MCF 10A (cell line): ENCODE data around the gene HADHA. TPM values are rescaled to one million over a fixed set of nuclear protein-coding genes. Genes with fewer than 3 reads are reported as not detected.

Source experiments
- BruUV-seq: library from RNA; stranded (reverse); fragments of 400-500 nt; replicated peaks from 2 replicates; lab custom pipeline; 2021; lab: Mats Ljungman, UMichigan
- CTCF ChIA-PET: fragments of 300-600 bp; sonication (Branson Sonifier 250); formaldehyde crosslinking; extraction: SDS; loops from one replicate; lab custom pipeline; 2021; ENCODE audit warnings: antibody characterized with exemption, inconsistent platforms; lab: Yijun Ruan, JAX
- POLR2A ChIA-PET: fragments of 300-600, 350-650 bp; sonication (Branson Sonifier 250); formaldehyde crosslinking; extraction: SDS; loops from one replicate; lab custom pipeline; 2020; ENCODE audit warnings: antibody characterized with exemption, inconsistent platforms; lab: Yijun Ruan, JAX
- DNase-seq: peaks from one replicate; pipeline ENCODE4 v3.0.0-alpha.2; 2018; ENCODE audit not compliant: unreplicated experiment
- H3K27ac Mint-ChIP-seq: one replicate; pipeline ENCODE4 v1.8.0; 2022; ENCODE audit warnings: mild to moderate bottlenecking, low read depth, mixed read lengths; ENCODE audit not compliant: unreplicated experiment
- H3K27me3 Mint-ChIP-seq: one replicate; pipeline ENCODE4 v1.8.0; 2022; ENCODE audit warnings: mixed read lengths; ENCODE audit not compliant: insufficient read depth, unreplicated experiment
- H3K36me3 Mint-ChIP-seq: one replicate; pipeline ENCODE4 v1.8.0; 2022; ENCODE audit warnings: mild to moderate bottlenecking, moderate library complexity, mixed read lengths; ENCODE audit not compliant: insufficient read depth, unreplicated experiment
- H3K4me1 Mint-ChIP-seq: one replicate; pipeline ENCODE4 v1.8.0; 2022; ENCODE audit warnings: mixed read lengths; ENCODE audit not compliant: insufficient read depth, unreplicated experiment
- H3K4me3 Mint-ChIP-seq: one replicate; pipeline ENCODE4 v1.8.0; 2022; ENCODE audit warnings: mild to moderate bottlenecking, moderate library complexity, mixed read lengths; ENCODE audit not compliant: unreplicated experiment
- H3K9me3 Mint-ChIP-seq: one replicate; pipeline ENCODE4 v1.8.0; 2022; ENCODE audit warnings: mixed read lengths; ENCODE audit not compliant: unreplicated experiment
- CTCF ChIP-seq: fragments of 200-600 bp; IDR thresholded peaks from one replicate; pipeline ENCODE4 v1.8.0; 2022; ENCODE audit warnings: antibody characterized with exemption, mild to moderate bottlenecking; ENCODE audit not compliant: unreplicated experiment
- intact Hi-C: fragments of 100-400 bp; cut with micrococcal nuclease; formaldehyde crosslinking; loops from 2 replicates; pipeline ENCODE4 v1.14.1; 2022
- total RNA-seq: library from RNA; stranded (reverse); gene quantifications from 2 replicates; pipeline ENCODE4 v1.2.3, GENCODE V29; 2022

Gene HADHA
- total RNA-seq, 1 experiment from 2014 or later: 152 TPM

- ChIA-PET CTCF (interaction anchor here (0.6 to 2.5 kb wide), 13 partner anchors 9 to 335 kb away, joined by 3 to 12 read pairs (median 5); no protein-coding TSS in a partner anchor), POLR2A (interaction anchor here (0.6 to 13.1 kb wide), 26 partner anchors 9 to 545 kb away, joined by 3 to 694 read pairs (median 6); partner anchors contain the start of genes ADGRF3, RAB10 and SELENOI)
- Mint-ChIP-seq H3K27me3 (no peaks in the 10 kb centered on the region), H3K4me3 (peak overlapping the region; percentile 97), H3K27ac (peak overlapping the region; percentile 99), H3K36me3 (peaks cover 23% of the 10 kb centered on the region), H3K4me1 (peaks cover 31% of the 10 kb centered on the region), H3K9me3 (no peaks in the 10 kb centered on the region)
- no peak for TF ChIP-seq CTCF
- BruUV-seq: TSS peak; percentile 51
- DNase-seq: peak; percentile 40
- intact Hi-C loops: loop anchor here (5.0 kb wide), 1 partner anchor 224 kb away; no protein-coding TSS in a partner anchor
These were observed 743 bp downstream of the HADHA start for GRCh38 chr2:26243470-26244308.

GRCh38 chr2:26241928-26242436 is 2.5 kb downstream of the HADHA start:
- TF ChIP-seq CTCF: no peak
- H3K36me3 Mint-ChIP-seq: peaks cover 37% of the 10 kb centered on the region
- no peak overlapping the region for H3K4me3 Mint-ChIP-seq
- CTCF ChIA-PET: interaction anchor here (0.6 to 2.5 kb wide), 2 partner anchors 89 to 189 kb away, joined by 4 to 12 read pairs; no protein-coding TSS in a partner anchor
- H3K4me1 Mint-ChIP-seq: peaks cover 34% of the 10 kb centered on the region
- no peaks in the 10 kb centered on the region for H3K27me3 Mint-ChIP-seq
- no TSS peak for BruUV-seq
- no peaks in the 10 kb centered on the region for H3K9me3 Mint-ChIP-seq
- H3K27ac Mint-ChIP-seq: no peak overlapping the region
- intact Hi-C loops: loop anchor here (5.0 kb wide), 1 partner anchor 225 kb away; no protein-coding TSS in a partner anchor
- POLR2A ChIA-PET: interaction anchor here (6.2 to 13.1 kb wide), 4 partner anchors 27 to 104 kb away, joined by 126 to 694 read pairs (median 224); partner anchors contain the start of genes ADGRF3 and SELENOI
- DNase-seq: no peak

GRCh38 chr2:26238311-26238958 is 6.0 kb downstream of the HADHA start:
- H3K36me3 Mint-ChIP-seq: peaks cover 60% of the 10 kb centered on the region
- CTCF ChIA-PET: interaction anchor here (0.6 to 2.4 kb wide), 7 partner anchors 51 to 507 kb away, joined by 3 to 11 read pairs (median 4); no protein-coding TSS in a partner anchor
- no peak for TF ChIP-seq CTCF
- intact Hi-C loops: no loop called here
- H3K9me3 Mint-ChIP-seq: no peaks in the 10 kb centered on the region
- H3K4me3 Mint-ChIP-seq: no peak overlapping the region
- no TSS peak for BruUV-seq
- H3K4me1 Mint-ChIP-seq: peaks cover 26% of the 10 kb centered on the region
- H3K27me3 Mint-ChIP-seq: no peaks in the 10 kb centered on the region
- H3K27ac Mint-ChIP-seq: peak overlapping the region; percentile 19
- POLR2A ChIA-PET: interaction anchor here (0.5 to 13.1 kb wide), 12 partner anchors 11 to 360 kb away, joined by 3 to 272 read pairs (median 4); partner anchors contain the start of genes ADGRF3 and SELENOI
- peak; percentile 68 for DNase-seq
